SK-MEL-5 (cell line): ENCODE results near the gene CCDC149. TPM values are rescaled to one million over a fixed set of nuclear protein-coding genes. Genes with fewer than 3 reads are reported as not detected.

Experiments
- DNase-seq: peaks from one replicate; pipeline ENCODE4 v3.0.0-alpha.2; 2016; ENCODE audit warnings: low read depth, low spot score
- in situ Hi-C: cut with HindIII; loops from 2 replicates; pipeline ENCODE4 v1.10.0; 2016; ENCODE audit warnings: low sequenced_read_pairs, high pct_unique_total_duplicates, low pct_unique_long_range_greater_than_20kb
- total RNA-seq: library from RNA; depleted of rRNA; stranded (reverse); fragments of >200 nt; shearing (Covaris generic); gene quantifications from 2 replicates; pipeline ENCODE4 v1.2.3, GENCODE V29; 2014

Gene CCDC149
- total RNA-seq, 1 experiment from 2014 or later: 0.45 TPM

DNA sequence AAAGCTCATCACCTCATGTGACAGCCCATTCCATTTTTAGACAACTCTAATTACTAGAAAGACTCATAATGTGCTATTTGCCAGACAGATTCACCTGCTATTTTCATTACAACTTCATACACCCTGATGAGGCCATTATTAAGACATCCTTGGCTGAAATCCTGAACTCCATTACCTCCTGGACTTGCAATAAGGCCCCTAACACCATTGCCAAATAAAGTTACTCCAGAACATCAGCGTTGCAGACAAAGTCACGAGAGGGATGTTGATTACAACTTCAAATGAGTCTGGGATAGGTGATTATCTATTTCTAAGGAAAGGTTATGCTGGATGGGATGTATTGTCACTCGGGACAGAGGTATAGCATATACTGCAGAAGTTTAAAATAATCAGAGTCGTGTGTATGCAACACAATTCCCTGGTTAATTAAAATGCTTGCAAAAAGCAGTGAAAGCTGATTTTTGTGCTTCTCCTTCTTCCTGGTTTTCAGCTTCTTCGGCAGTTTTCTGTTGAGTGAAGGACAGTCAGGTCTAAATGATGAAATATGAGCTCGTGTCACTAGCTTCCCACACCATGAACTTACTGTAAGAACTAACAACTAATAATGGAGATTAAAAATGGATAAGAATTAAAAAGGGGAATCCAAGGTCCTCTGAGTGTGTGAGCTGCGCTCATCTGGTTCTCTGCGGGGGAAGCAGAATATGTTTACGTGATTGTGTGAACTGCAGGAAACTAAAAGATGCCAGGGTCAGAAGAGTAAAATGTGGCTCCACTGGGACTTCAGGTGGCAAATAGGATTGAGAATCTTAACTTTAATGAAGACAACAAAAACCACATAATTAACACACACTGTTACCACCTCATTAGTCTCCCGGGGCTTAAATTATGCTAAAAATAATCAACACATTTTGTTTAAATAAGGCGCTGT lies 135.0 kb downstream of the CCDC149 start:
- in situ Hi-C loops: no loop called here
- DNase-seq: no peak

DNA sequence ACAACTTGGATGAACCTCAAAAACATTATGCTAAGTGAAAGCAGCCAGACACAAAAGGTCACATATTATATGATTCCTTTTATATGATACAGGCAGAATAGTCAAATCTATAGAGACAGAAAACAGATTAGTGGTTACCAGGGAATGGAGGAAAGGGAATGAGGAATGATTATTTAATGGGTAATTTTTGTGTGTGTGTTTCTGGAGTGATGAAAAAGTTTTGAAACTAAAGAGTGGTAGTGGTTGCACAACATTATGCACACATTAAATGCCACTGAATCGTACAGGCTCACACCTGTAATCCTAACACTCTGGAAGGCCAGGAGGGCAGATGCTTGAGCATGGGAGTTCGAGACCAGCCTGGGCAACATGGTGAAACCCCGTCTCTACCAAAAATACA lies 137.1 kb downstream of the CCDC149 start:
- DNase-seq: no peak
- in situ Hi-C loops: no loop called here

DNA sequence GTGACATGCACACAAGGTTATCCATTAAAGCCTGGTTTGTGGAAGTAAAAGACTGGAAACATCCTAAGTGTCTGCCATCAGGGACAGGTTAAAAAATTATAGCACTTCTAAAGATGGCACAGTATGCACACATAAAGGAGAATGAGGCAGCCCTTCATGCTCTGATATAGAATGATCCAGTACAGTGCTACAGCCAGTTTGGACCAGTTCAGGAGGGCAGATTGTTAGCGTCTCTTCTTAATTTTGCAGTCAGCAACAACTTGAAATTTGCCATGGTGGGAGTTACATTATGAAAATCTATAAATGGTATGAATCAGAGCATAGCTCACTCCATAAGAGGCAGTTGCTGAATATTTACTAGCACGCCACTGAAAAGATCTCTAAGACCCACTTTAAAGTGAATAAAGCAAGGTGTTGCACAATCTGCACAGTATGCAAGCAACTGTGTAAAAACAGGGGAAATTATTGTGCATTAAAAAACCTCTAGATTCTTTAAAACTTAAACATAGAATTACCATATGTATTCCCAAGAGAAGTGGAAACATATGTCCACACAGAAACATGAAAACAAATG lies 137.7 kb downstream of the CCDC149 start:
- in situ Hi-C loops: no loop called here

DNA sequence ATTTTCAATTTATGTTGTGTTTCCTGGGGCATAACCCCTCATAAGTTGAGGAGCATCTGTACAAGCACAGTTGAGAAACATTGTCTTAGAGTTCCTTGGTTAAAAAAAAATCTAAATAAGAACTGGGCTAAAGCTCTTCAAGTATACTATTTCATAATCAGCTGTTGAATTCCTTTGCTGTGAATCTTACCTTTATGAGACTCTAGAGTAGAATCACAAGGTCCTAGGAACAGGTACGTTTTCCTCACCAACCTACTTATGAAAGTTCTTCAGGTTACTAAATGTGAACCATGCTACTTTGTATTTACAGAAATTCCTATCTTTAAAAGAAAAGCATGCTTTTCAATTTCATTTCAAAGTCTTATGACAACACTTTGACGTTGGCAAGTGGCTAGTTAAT lies 138.4 kb downstream of the CCDC149 start:
- in situ Hi-C loops: no loop called here

More for the DNA sequence above, 137.7 kb downstream of the CCDC149 start:
- DNase-seq: no peak

DNA sequence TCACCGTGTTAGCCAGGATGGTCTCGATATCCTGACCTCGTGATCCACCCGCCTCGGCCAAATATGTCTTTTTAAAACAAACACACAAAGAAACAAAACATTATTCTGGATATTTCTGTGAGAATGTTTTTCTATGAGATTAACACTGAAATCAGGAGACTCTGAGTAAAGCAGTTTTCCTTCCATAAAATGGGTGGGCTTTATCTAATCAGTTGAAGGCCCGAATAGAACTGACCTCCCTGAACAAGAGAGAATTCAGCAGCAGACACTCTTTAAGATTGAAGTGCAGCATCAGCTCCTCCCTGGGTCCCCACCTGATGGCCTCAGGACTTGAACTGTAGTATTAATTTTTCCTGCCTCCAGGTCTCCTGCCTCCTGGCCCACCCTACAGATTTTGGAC lies 139.9 kb downstream of the CCDC149 start:
- DNase-seq: no peak
- in situ Hi-C loops: no loop called here

More for the DNA sequence above, 138.4 kb downstream of the CCDC149 start:
- no peak for DNase-seq

DNA sequence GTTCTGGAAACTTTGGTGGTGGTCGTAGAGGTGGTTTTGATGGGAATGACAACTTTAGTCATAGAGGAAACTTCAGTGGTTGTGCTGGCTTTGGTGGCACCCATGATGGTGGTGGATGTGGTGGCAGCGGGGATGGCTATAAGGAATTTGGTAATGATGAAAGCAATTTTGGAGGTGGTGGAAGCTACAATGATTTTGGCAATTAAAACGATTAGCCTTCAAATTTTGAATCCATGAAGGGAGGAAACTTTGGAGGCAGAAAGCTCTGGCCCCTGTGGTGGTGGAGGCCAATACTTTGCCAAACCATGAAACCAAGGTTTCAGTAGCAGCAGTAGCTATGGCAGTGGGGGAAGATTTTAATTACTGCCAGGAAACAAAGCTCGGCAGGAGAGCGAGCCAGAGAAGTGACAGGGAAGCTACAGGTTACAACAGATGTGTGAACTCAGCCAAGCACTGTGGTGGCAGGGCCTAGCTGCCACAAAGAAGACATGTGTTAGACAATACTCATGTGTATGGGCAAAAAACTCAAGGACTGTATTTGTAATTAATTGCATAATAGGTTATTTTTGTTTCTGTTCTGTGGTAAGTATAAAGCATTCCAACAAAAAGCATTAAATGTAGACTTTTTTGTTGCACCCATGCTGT lies 140.7 kb downstream of the CCDC149 start:
- in situ Hi-C loops: no loop called here

DNA sequence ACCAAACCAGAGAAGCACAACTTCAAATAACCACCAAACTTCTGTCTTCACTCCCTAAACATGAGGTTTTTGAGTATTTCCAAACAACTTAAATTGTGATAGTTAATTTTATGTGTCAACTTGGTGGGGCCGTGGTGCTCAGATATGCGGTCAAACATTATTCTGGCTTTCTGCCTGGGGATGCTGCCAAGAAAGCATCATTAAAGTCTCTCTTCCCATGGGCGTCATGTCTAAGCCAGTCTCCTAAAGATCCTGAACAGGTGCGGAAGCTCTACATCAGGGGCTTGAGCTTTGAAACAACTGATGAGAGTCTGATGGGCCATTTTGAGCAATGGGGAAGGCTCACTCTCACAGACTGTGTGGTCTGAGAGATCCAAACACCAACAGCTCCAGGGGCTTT lies 141.6 kb downstream of the CCDC149 start:
- in situ Hi-C loops: no loop called here
- no peak for DNase-seq

More for the DNA sequence above, 140.7 kb downstream of the CCDC149 start:
- no peak for DNase-seq

DNA sequence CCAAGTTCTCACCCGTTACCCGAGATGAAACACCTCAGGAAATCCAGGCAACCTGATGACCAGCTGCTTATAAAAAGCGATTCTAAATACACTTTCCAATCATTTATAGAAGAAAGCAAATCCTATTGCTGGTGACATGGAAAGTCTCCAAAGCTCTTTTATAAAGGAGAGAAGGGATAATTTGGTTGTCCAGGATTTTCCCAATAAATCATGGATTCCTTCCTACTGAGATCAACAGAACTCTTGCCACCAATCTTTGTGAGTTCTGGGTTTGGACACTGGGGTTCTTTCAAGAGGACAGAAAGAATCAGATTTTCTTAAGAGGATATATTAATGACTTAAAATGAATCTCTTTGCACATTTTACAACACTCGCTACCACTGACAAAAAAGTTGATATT lies 142.2 kb downstream of the CCDC149 start:
- no peak for DNase-seq
- in situ Hi-C loops: no loop called here

DNA sequence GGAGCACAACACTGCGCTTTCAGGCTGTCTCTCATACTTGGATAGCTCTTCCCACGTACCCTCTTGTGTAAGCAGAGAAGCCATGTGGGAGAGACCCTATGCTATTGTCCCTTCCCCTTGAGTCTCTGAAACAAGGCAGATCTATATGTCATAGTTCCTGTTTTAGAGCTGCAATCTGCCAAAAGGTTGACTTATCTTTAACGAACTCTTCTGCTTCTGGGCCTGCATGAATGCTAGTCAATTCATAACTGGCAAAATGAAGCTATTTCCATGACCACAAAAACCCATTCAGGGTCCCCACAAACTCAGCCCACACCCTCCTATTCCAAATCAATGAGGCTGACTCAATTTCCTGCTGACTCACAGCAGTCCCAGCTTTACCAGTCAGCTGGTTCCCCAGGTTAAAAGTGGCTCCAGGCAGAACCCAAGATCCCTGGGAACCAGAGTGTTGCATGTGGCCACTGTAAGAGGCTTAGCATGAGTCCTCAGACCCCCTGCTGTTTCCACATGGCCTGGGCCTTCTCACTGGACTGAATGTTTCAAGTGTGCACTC lies 142.7 kb downstream of the CCDC149 start:
- DNase-seq: peak; percentile 55
- in situ Hi-C loops: no loop called here

DNA sequence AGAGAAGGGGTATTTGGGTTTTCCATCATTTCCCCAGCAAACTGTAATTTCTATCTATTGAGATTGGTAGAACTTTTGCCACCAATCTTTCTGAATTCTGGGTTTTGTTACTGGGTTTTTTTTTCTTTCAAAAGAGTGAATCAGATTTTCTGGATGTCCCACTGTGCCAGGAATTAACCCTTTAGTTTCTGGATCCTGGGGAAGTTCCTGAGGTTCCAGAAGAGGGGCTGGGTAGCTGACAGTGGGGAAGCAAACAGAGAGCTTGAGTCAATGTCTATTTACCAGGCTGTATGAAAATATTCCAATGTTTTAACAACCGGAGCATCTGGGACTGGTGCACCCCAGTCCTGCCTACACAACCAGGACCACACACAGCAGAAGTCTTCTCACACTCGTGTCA lies 143.3 kb downstream of the CCDC149 start:
- no peak for DNase-seq
- in situ Hi-C loops: no loop called here

DNA sequence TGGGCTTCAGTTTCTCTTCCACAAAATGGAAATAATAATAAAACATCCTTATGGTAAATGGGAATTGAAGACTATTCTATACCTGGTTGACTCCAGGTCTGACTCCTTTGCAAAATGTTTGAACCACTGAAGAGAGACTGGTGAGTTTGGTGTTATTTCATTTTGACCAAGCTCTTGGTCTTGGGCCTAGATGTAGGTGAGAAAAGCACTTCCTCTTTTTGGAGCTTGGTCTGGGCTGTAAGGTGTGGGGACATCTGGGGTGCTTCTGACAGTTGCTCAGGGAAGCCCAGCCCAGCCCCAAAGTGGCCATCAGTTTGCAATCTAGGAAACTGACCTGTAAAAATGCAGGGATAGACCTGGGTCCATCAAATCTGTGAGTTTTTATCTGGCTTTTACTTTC lies 144.2 kb downstream of the CCDC149 start:
- in situ Hi-C loops: no loop called here
- DNase-seq: no peak

DNA sequence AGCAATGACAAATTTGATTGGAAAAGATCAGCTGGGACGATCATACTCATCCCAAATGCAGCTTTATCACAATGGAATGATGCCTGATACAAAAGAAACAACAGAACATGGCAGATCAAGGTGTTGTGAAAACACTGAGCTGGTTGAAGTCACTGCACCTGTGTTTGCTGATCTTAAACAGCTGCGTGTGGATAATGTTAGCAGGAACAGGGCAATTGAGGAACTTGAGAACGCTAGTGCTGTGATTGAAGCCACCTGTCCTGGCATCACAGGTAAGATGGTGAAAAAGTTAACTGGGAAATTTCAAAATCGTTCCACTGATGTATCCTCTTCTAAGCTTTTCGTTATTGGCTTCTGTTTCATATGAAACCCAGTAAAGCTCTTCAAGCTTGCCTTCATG lies 144.8 kb downstream of the CCDC149 start:
- in situ Hi-C loops: no loop called here

DNA sequence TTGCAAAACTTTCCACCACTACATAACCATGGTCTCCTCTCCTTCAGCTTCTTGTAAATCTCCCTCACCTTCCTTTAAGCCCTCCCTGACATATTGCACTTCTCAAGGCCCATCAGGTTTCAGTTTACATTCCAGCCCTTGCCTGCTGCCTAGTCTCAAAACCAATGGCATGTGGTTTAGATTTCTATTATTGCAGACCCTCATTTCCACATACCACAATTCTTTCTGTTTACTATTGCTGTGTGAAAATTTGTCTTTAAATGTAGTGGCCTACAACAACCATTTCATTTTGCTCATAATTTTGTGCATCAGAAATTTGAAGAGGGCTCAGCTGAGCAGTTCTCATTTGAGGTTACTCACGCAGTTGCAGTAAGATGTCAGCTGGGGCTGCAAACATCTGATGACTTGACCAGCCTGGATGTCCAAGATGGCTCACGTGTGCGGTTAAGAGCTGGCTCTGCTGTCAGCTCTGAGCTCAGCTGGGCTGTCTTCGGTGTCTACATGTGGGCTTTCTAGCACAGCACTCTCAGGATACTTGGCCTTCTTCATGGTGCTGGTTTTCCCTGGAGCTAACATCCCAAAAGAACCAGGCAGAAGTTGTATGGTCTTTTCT lies 147.4 kb downstream of the CCDC149 start:
- DNase-seq: no peak
- in situ Hi-C loops: no loop called here

More for the DNA sequence above, 144.8 kb downstream of the CCDC149 start:
- DNase-seq: no peak

DNA sequence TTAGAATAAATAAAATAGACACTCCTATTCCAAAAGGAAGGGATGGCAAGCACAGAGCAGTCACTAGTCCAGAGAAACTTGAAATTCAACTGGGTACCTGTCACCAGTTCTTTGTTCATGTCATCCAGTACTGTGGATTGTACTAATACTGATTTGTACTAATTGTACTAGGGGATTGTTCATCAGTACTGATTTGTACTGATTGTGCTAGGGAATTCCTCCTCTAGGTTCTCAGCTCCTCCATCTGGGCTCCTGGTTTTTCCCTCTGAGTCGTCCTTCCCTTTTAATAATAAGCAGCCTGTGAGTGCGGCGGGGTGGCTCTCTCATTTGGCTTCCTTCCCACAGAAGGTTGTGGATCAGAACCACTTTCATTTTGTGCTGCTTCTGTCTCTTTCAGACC lies 148.5 kb downstream of the CCDC149 start:
- in situ Hi-C loops: no loop called here
- DNase-seq: no peak

DNA sequence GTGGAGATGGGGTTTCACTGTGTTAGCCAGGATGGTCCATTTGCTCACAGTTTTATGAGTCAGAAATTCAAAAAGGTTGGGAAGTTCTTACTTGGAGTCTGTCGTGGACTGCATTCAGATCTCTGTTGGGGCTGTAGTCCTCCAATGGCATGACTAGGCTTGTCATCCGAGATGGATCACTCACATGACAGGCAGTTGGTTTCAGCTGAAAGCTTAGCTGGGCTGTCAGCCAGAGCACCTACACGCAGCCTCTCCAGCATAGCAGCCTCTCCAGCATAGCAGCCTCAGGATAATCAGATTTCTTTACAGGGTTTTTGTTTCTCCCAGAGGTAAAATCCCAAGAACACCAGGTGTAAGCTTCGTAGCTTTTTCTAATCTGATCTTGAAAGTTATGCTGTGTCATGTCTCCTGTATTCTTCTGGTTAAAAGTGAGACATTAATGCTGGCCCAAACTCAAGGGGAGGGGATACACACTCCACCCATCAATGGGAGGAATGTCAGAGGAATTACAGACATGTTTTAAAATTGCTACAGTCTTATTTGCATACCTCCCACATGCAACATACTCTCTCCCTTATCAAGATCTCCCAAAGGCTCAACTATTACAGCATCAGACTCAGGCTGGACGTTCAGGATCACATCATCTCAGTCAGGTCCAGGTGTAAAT lies 149.1 kb downstream of the CCDC149 start:
- in situ Hi-C loops: no loop called here
- peak; percentile 44 for DNase-seq
